Neural crest cell (in vitro differentiated cells): ENCODE data around the gene TMEM164. TPM values are rescaled to one million over a fixed set of nuclear protein-coding genes. Genes with fewer than 3 reads are reported as not detected.

Experiments
- DNase-seq: peaks from one replicate; pipeline ENCODE4 v3.0.0; 2021; ENCODE audit warnings: low read depth, mixed read lengths, low spot score
- H3K27ac Mint-ChIP-seq: one replicate; pipeline ENCODE4 v1.8.0; 2021; ENCODE audit warnings: mild to moderate bottlenecking, mixed read lengths; ENCODE audit not compliant: unreplicated experiment
- H3K27me3 Mint-ChIP-seq: 2 replicates; pipeline ENCODE4 v1.8.0; 2021; ENCODE audit warnings: low read depth, mild to moderate bottlenecking, mixed read lengths
- H3K36me3 Mint-ChIP-seq: 2 replicates; pipeline ENCODE4 v1.8.0; 2021; ENCODE audit warnings: low read depth, mild to moderate bottlenecking, mixed read lengths
- H3K4me1 Mint-ChIP-seq: 2 replicates; pipeline ENCODE4 v1.8.0; 2021; ENCODE audit warnings: mixed read lengths
- H3K4me3 Mint-ChIP-seq: one replicate; pipeline ENCODE4 v1.8.0; 2021; ENCODE audit warnings: mild to moderate bottlenecking, mixed read lengths
- H3K9me3 Mint-ChIP-seq: 2 replicates; pipeline ENCODE4 v1.8.0; 2021; ENCODE audit warnings: mixed read lengths
- CTCF ChIP-seq: fragments of 200-600 bp; sonication (generic); conservative IDR thresholded peaks from 2 replicates; pipeline ENCODE4 v1.5.0; 2021; ENCODE audit warnings: antibody characterized with exemption, mild to moderate bottlenecking
- total RNA-seq: library from RNA; stranded (reverse); gene quantifications from 2 replicates; pipeline ENCODE4 v1.2.1, GENCODE V29; 2021

TMEM164 gene
- total RNA-seq, 1 donor from 2014 or later = 90.2 TPM

GRCh38 chrX:110097920-110098319, 95.0 kb downstream of the TMEM164 start:
- Mint-ChIP-seq H3K9me3 (peaks cover 8% of the 10 kb centered on the region), H3K27ac (no peak overlapping the region), H3K36me3 (peaks cover 29% of the 10 kb centered on the region), H3K27me3 (no peaks in the 10 kb centered on the region), H3K4me1 (peaks cover 2% of the 10 kb centered on the region), H3K4me3 (no peak overlapping the region)
- TF ChIP-seq CTCF = no peak
- DNase-seq = no peak

GRCh38 chrX:110103344-110103743, 100.4 kb downstream of the TMEM164 start:
- no peak for TF ChIP-seq CTCF
- H3K27me3 Mint-ChIP-seq = no peaks in the 10 kb centered on the region
- peak overlapping the region; percentile 16 for H3K27ac Mint-ChIP-seq
- peaks cover 16% of the 10 kb centered on the region for H3K4me1 Mint-ChIP-seq
- no peak overlapping the region for H3K4me3 Mint-ChIP-seq
- H3K9me3 Mint-ChIP-seq = no peaks in the 10 kb centered on the region
- H3K36me3 Mint-ChIP-seq = no peaks in the 10 kb centered on the region
- DNase-seq = no peak

GRCh38 chrX:110104078-110104477, 101.2 kb downstream of the TMEM164 start:
- Mint-ChIP-seq H3K27ac (no peak overlapping the region), H3K4me1 (peaks cover 22% of the 10 kb centered on the region), H3K36me3 (no peaks in the 10 kb centered on the region), H3K4me3 (no peak overlapping the region), H3K9me3 (no peaks in the 10 kb centered on the region), H3K27me3 (no peaks in the 10 kb centered on the region)
- TF ChIP-seq CTCF = no peak
- DNase-seq = no peak

GRCh38 chrX:110108381-110108821, 105.5 kb downstream of the TMEM164 start:
- Mint-ChIP-seq H3K27me3 (no peaks in the 10 kb centered on the region), H3K27ac (no peak overlapping the region), H3K9me3 (no peaks in the 10 kb centered on the region), H3K36me3 (no peaks in the 10 kb centered on the region), H3K4me3 (no peak overlapping the region), H3K4me1 (peaks cover 15% of the 10 kb centered on the region)
- TF ChIP-seq CTCF = no peak
- no peak for DNase-seq

GRCh38 chrX:110114260-110114776, 111.4 kb downstream of the TMEM164 start:
- no peak for TF ChIP-seq CTCF
- Mint-ChIP-seq H3K27ac (peak overlapping the region; percentile 8), H3K27me3 (no peaks in the 10 kb centered on the region), H3K36me3 (peaks cover 6% of the 10 kb centered on the region), H3K4me1 (peaks cover 12% of the 10 kb centered on the region), H3K4me3 (no peak overlapping the region), H3K9me3 (no peaks in the 10 kb centered on the region)
- no peak for DNase-seq
